Endothelial cell (in vitro differentiated cells): ENCODE data around the gene PTPRJ. TPM values are rescaled to one million over a fixed set of nuclear protein-coding genes. Genes with fewer than 3 reads are reported as not detected.

Source experiments
- DNase-seq: peaks from one replicate; pipeline ENCODE4 v3.0.0; 2021; ENCODE audit warnings: low spot score
- H3K27ac Mint-ChIP-seq: one replicate; pipeline ENCODE4 v1.8.0; 2021; ENCODE audit warnings: mixed read lengths, inconsistent platforms; ENCODE audit not compliant: unreplicated experiment
- H3K27me3 Mint-ChIP-seq: one replicate; pipeline ENCODE4 v1.8.0; 2021; ENCODE audit warnings: mild to moderate bottlenecking, moderate library complexity, mixed read lengths, inconsistent platforms; ENCODE audit not compliant: unreplicated experiment
- H3K36me3 Mint-ChIP-seq: one replicate; pipeline ENCODE4 v1.8.0; 2021; ENCODE audit warnings: mild to moderate bottlenecking, low read depth, mixed read lengths, inconsistent platforms; ENCODE audit not compliant: unreplicated experiment
- H3K4me1 Mint-ChIP-seq: one replicate; pipeline ENCODE4 v1.8.0; 2021; ENCODE audit warnings: mild to moderate bottlenecking, mixed read lengths, inconsistent platforms; ENCODE audit not compliant: unreplicated experiment
- H3K4me3 Mint-ChIP-seq: one replicate; pipeline ENCODE4 v1.8.0; 2021; ENCODE audit warnings: mild to moderate bottlenecking, mixed read lengths, inconsistent platforms; ENCODE audit not compliant: unreplicated experiment
- H3K9me3 Mint-ChIP-seq: one replicate; pipeline ENCODE4 v1.8.0; 2021; ENCODE audit warnings: mixed read lengths, inconsistent platforms; ENCODE audit not compliant: unreplicated experiment
- CTCF ChIP-seq: fragments of 200-600 bp; sonication (generic); IDR thresholded peaks from one replicate; pipeline ENCODE4 v1.5.0; 2021; ENCODE audit warnings: antibody characterized with exemption; ENCODE audit not compliant: unreplicated experiment
- total RNA-seq: library from RNA; stranded (reverse); fragmentation: NEBNext Ultra II Directional; extraction: Animal tissue kit (Norgen Biotek cat#: 25700); gene quantifications from one replicate; pipeline ENCODE4 v1.2.1, GENCODE V29; 2021; ENCODE audit not compliant: unreplicated experiment

Gene PTPRJ
- total RNA-seq, 1 donor from 2014 or later = 1.6 TPM

GRCh38 chr11:48103621-48104567 is 123.5 kb downstream of the PTPRJ start:
- Mint-ChIP-seq H3K4me1 (peaks cover 8% of the 10 kb centered on the region), H3K36me3 (no peaks in the 10 kb centered on the region), H3K4me3 (no peak overlapping the region), H3K27ac (no peak overlapping the region), H3K27me3 (peaks cover 6% of the 10 kb centered on the region), H3K9me3 (no peaks in the 10 kb centered on the region)
- no peak for TF ChIP-seq CTCF
- DNase-seq = no peak

- DNase-seq = no peak
- Mint-ChIP-seq H3K9me3 (no peaks in the 10 kb centered on the region), H3K27me3 (peaks cover 6% of the 10 kb centered on the region), H3K27ac (no peak overlapping the region), H3K36me3 (no peaks in the 10 kb centered on the region), H3K4me3 (no peak overlapping the region), H3K4me1 (peaks cover 10% of the 10 kb centered on the region)
- TF ChIP-seq CTCF = no peak
Observed at GRCh38 chr11:48104568-48104924, 124.2 kb downstream of the PTPRJ start.

- Mint-ChIP-seq H3K36me3 (no peaks in the 10 kb centered on the region), H3K4me3 (no peak overlapping the region), H3K27ac (no peak overlapping the region), H3K4me1 (peaks cover 14% of the 10 kb centered on the region), H3K27me3 (peaks cover 6% of the 10 kb centered on the region), H3K9me3 (no peaks in the 10 kb centered on the region)
- no peak for DNase-seq
- TF ChIP-seq CTCF = no peak
Observed at GRCh38 chr11:48105096-48105990, 125.0 kb downstream of the PTPRJ start.

GRCh38 chr11:48106166-48106565 is 125.8 kb downstream of the PTPRJ start:
- H3K27ac Mint-ChIP-seq = no peak overlapping the region
- H3K9me3 Mint-ChIP-seq = no peaks in the 10 kb centered on the region
- no peak for TF ChIP-seq CTCF
- DNase-seq = no peak
- peaks cover 6% of the 10 kb centered on the region for H3K27me3 Mint-ChIP-seq
- no peaks in the 10 kb centered on the region for H3K36me3 Mint-ChIP-seq
- no peak overlapping the region for H3K4me3 Mint-ChIP-seq
- peaks cover 14% of the 10 kb centered on the region for H3K4me1 Mint-ChIP-seq
